Testis (tissue), 2 donors: ENCODE data around the gene NUCB2.

Experiments
- CTCF ChIP-seq, 3 experiments: fragments of 450-650 bp in 2 of 3; fragments of 200-600 bp in 1 of 3; sonication (generic) in 1 of 3; IDR thresholded peaks; one replicate each; pipeline ENCODE4 v1.5.1; 2016 to 2019; ENCODE audit warnings: antibody characterized with exemption in 3 of 3, mild to moderate bottlenecking in 2 of 3, moderate library complexity in 1 of 3
- POLR2A ChIP-seq: fragments of 450-650 bp; IDR thresholded peaks from one replicate; pipeline ENCODE4 v1.6.1; 2017; ENCODE audit warnings: antibody characterized with exemption, mild to moderate bottlenecking, moderate library complexity

- no peak for TF ChIP-seq CTCF (IDR thresholded peaks at IDR 0.05)
- TF ChIP-seq POLR2A = no peak
Observed at GRCh38 chr11:17300372-17300771, 23.8 kb downstream of the NUCB2 start.
